GM23338 (cell line): ENCODE measurements around the gene FDXR. TPM values are rescaled to one million over a fixed set of nuclear protein-coding genes. Genes with fewer than 3 reads are reported as not detected.

Source experiments
- ATAC-seq: fragments of 200-7000 bp; cut with Tn5 transposase; 3 replicates; pipeline ENCODE4 v1.9.1; 2020
- DNase-seq: peaks from one replicate; pipeline ENCODE4 v3.0.0-alpha.2; 2015; ENCODE audit warnings: low spot score
- H2AFZ ChIP-seq: fragments of 200-600 bp; sonication (generic); 2 replicates; pipeline ENCODE4 v1.8.0; 2016; ENCODE audit warnings: antibody characterized with exemption, mild to moderate bottlenecking, moderate library complexity
- H3F3A ChIP-seq: fragments of 200-600 bp; sonication (generic); replicated peaks from 2 replicates; pipeline ENCODE4 v1.8.0; 2017; ENCODE audit warnings: antibody characterized with exemption, mixed run types, low read depth
- H3K27ac ChIP-seq: fragments of 200-600 bp; sonication (generic); 2 replicates; pipeline ENCODE4 v1.6.1; 2016; ENCODE audit warnings: low read depth
- H3K27me3 ChIP-seq: fragments of 200-600 bp; sonication (generic); 2 replicates; pipeline ENCODE4 v1.8.0; 2016; ENCODE audit warnings: mild to moderate bottlenecking, mixed run types, moderate library complexity; ENCODE audit not compliant: insufficient read depth
- H3K36me3 ChIP-seq: fragments of 200-600 bp; sonication (generic); 2 replicates; pipeline ENCODE4 v1.8.0; 2016; ENCODE audit warnings: mild to moderate bottlenecking; ENCODE audit not compliant: insufficient read depth
- H3K4me1 ChIP-seq: fragments of 200-600 bp; sonication (generic); 2 replicates; pipeline ENCODE4 v1.8.0; 2016; ENCODE audit warnings: mild to moderate bottlenecking, moderate library complexity; ENCODE audit not compliant: insufficient read depth
- H3K4me2 ChIP-seq: fragments of 200-600 bp; sonication (generic); 2 replicates; pipeline ENCODE4 v1.7.1; 2017; ENCODE audit warnings: mixed run types
- H3K4me3 ChIP-seq: fragments of 200-600 bp; sonication (generic); 2 replicates; pipeline ENCODE4 v1.6.1; 2016; ENCODE audit warnings: mixed run types
- H3K79me2 ChIP-seq: fragments of 200-600 bp; sonication (generic); replicated peaks from 2 replicates; pipeline ENCODE4 v1.8.0; 2017; ENCODE audit warnings: mild to moderate bottlenecking; ENCODE audit not compliant: insufficient read depth
- H3K9me2 ChIP-seq: fragments of 200-600 bp; sonication (generic); 2 replicates; pipeline ENCODE4 v1.8.0; 2017; ENCODE audit not compliant: insufficient read depth
- H4K20me1 ChIP-seq: fragments of 200-600 bp; sonication (generic); replicated peaks from 2 replicates; pipeline ENCODE4 v1.8.0; 2017; ENCODE audit warnings: mild to moderate bottlenecking; ENCODE audit not compliant: insufficient read depth
- H3K27ac Mint-ChIP-seq: 2 replicates; pipeline ENCODE4 v1.8.0; 2020; ENCODE audit warnings: inconsistent platforms, mild to moderate bottlenecking, moderate library complexity, mixed read lengths
- H3K27me3 Mint-ChIP-seq: 3 replicates; pipeline ENCODE4 v1.8.0; 2022; ENCODE audit warnings: low read depth, mild to moderate bottlenecking, moderate library complexity, mixed read lengths, inconsistent platforms; ENCODE audit not compliant: insufficient read depth, poor library complexity
- H3K36me3 Mint-ChIP-seq: 3 replicates; pipeline ENCODE4 v1.8.0; 2021; ENCODE audit warnings: low read depth, mild to moderate bottlenecking, inconsistent platforms, moderate library complexity, mixed read lengths
- H3K4me1 Mint-ChIP-seq: 3 replicates; pipeline ENCODE4 v1.8.0; 2020; ENCODE audit warnings: mild to moderate bottlenecking, inconsistent platforms, mixed read lengths
- H3K4me3 Mint-ChIP-seq: 3 replicates; pipeline ENCODE4 v1.8.0; 2021; ENCODE audit warnings: moderate library complexity, mild to moderate bottlenecking, inconsistent platforms, mixed read lengths
- H3K9me3 Mint-ChIP-seq: 3 replicates; pipeline ENCODE4 v1.8.0; 2020; ENCODE audit warnings: moderate library complexity, mild to moderate bottlenecking, inconsistent platforms, mixed read lengths
- CREB1 ChIP-seq: fragments of 250-450 bp; sonication (Bioruptor Pico); IDR thresholded peaks from 2 replicates; pipeline ENCODE4 v1.5.0; 2020; ENCODE audit warnings: low read depth, mild to moderate bottlenecking, moderate library complexity
- ETS1 ChIP-seq: IDR thresholded peaks from 2 replicates; pipeline ENCODE4 v1.6.1; 2016; ENCODE audit warnings: antibody characterized with exemption
- EZH2 ChIP-seq: fragments of 200-600 bp; sonication (generic); IDR thresholded peaks from one replicate; pipeline ENCODE4 v1.8.0; 2017; ENCODE audit warnings: antibody characterized with exemption, mild to moderate bottlenecking, low read depth; ENCODE audit not compliant: unreplicated experiment
- EZH2phosphoT487 ChIP-seq: fragments of 200-600 bp; sonication (generic); IDR thresholded peaks from one replicate; pipeline ENCODE4 v1.8.1; 2018; ENCODE audit warnings: antibody characterized with exemption; ENCODE audit not compliant: unreplicated experiment
- JUNB ChIP-seq: IDR thresholded peaks from one replicate; pipeline ENCODE4 v1.6.1; 2016; ENCODE audit warnings: antibody characterized with exemption; ENCODE audit not compliant: unreplicated experiment
- NANOG ChIP-seq: IDR thresholded peaks from 2 replicates; pipeline ENCODE4 v1.6.1; 2016; ENCODE audit warnings: antibody characterized with exemption, borderline replicate concordance
- POLR2AphosphoS5 ChIP-seq: IDR thresholded peaks from 2 replicates; pipeline ENCODE4 v1.6.1; 2016; ENCODE audit warnings: antibody characterized with exemption, low read depth
- REST ChIP-seq: IDR thresholded peaks from one replicate; pipeline ENCODE4 v1.6.1; 2018; ENCODE audit warnings: antibody characterized with exemption; ENCODE audit not compliant: unreplicated experiment
- STAT1 ChIP-seq: IDR thresholded peaks from one replicate; pipeline ENCODE4 v1.6.1; 2016; ENCODE audit warnings: antibody characterized with exemption; ENCODE audit not compliant: unreplicated experiment
- ZNF114 ChIP-seq: fragments of 250-450 bp; sonication (Bioruptor Pico); IDR thresholded peaks from 2 replicates; pipeline ENCODE4 v1.5.0; 2020; ENCODE audit warnings: mild to moderate bottlenecking, moderate library complexity
- ZNF331 ChIP-seq: fragments of 250-450 bp; sonication (Bioruptor Pico); IDR thresholded peaks from 2 replicates; pipeline ENCODE4 v1.5.0; 2020; ENCODE audit warnings: low read depth, mild to moderate bottlenecking, moderate library complexity
- ZNF462 ChIP-seq: fragments of 250-450 bp; sonication (Bioruptor Pico); IDR thresholded peaks from 2 replicates; pipeline ENCODE4 v1.5.0; 2020; ENCODE audit warnings: mild to moderate bottlenecking, moderate library complexity
- polyA plus RNA-seq: library from polyadenylated mRNA; unstranded; fragments of >200 nt; fragmentation: Nextera tagmentation; extraction: Ambion mirVana; gene quantifications from 2 replicates; pipeline ENCODE4 v1.2.1, GENCODE V29; 2016
- total RNA-seq: library from RNA; depleted of rRNA; stranded (reverse); fragments of >200 nt; shearing (Covaris generic); gene quantifications from 2 replicates; pipeline ENCODE4 v1.2.3, GENCODE V29; 2014
- TF ChIP-seq, protein P1 (sequence below), 2 experiments: fragments of 200-600 bp in 1 of 2; sonication (generic) in 1 of 2; conservative IDR thresholded peaks; 2 replicates each; pipeline versions ENCODE4 v1.5.1 to v1.6.1; 2016 to 2017; ENCODE audit warnings: antibody characterized with exemption in 2 of 2, low read depth in 2 of 2, mild to moderate bottlenecking in 2 of 2, moderate library complexity in 1 of 2

FDXR gene
- total and polyA plus RNA-seq, 2 experiments from 2014 or later: 21.7 to 33.1 TPM

GRCh38 chr17:74879308-74879707, 6.5 kb upstream of the FDXR start:
- no peaks in the 10 kb centered on the region for H3K27me3 ChIP-seq
- no peak overlapping the region for H3K4me3 Mint-ChIP-seq
- no peak for ATAC-seq

More at GRCh38 chr17:74879308-74879707, 6.5 kb upstream of the FDXR start:
- Mint-ChIP-seq H3K27me3 (peaks cover 11% of the 10 kb centered on the region), H3K9me3 (no peaks in the 10 kb centered on the region), H3K4me1 (peaks cover 13% of the 10 kb centered on the region), H3K27ac (no peak overlapping the region), H3K36me3 (no peaks in the 10 kb centered on the region)
- H3K79me2 ChIP-seq: no peaks in the 10 kb centered on the region
- peaks cover 6% of the 10 kb centered on the region; the same call in 1 of the 2 replicates for H3K4me1 ChIP-seq
- H3F3A ChIP-seq: no peaks in the 10 kb centered on the region
- H3K4me2 ChIP-seq: no peak overlapping the region
- H3K4me3 ChIP-seq: no peak overlapping the region
- no peaks in the 10 kb centered on the region for H4K20me1 ChIP-seq
- no peak for TF ChIP-seq ETS1
- no peak for TF ChIP-seq POLR2AphosphoS5
- TF ChIP-seq NANOG: no peak
- TF ChIP-seq ZNF114 (CRISPR knock-in tag): no peak
- no peak for TF ChIP-seq STAT1
- TF ChIP-seq REST: no peak
- no peak for TF ChIP-seq ZNF462
- no peak for TF ChIP-seq ZNF331 (CRISPR knock-in tag)
- no peak for TF ChIP-seq EZH2phosphoT487
- TF ChIP-seq, protein P1, sequence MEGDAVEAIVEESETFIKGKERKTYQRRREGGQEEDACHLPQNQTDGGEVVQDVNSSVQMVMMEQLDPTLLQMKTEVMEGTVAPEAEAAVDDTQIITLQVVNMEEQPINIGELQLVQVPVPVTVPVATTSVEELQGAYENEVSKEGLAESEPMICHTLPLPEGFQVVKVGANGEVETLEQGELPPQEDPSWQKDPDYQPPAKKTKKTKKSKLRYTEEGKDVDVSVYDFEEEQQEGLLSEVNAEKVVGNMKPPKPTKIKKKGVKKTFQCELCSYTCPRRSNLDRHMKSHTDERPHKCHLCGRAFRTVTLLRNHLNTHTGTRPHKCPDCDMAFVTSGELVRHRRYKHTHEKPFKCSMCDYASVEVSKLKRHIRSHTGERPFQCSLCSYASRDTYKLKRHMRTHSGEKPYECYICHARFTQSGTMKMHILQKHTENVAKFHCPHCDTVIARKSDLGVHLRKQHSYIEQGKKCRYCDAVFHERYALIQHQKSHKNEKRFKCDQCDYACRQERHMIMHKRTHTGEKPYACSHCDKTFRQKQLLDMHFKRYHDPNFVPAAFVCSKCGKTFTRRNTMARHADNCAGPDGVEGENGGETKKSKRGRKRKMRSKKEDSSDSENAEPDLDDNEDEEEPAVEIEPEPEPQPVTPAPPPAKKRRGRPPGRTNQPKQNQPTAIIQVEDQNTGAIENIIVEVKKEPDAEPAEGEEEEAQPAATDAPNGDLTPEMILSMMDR (conservative IDR thresholded peaks at IDR 0.05; ENCODE audit: low read depth in 2 of 2): no peak
- no peak for TF ChIP-seq JUNB
- no peak for TF ChIP-seq EZH2
- TF ChIP-seq CREB1: no peak
- no peak overlapping the region for H3K27ac ChIP-seq
- no peaks in the 10 kb centered on the region for H3K36me3 ChIP-seq
- H3K9me2 ChIP-seq: no peaks in the 10 kb centered on the region
- H2AFZ ChIP-seq: no peak overlapping the region
- DNase-seq: no peak
